Muscle of arm (tissue), 12 donors: ENCODE results near the gene MZF1. TPM values are rescaled to one million over a fixed set of nuclear protein-coding genes. Genes with fewer than 3 reads are reported as not detected.

ENCODE experiments used
- DNase-seq: peaks from one replicate; pipeline ENCODE4 v3.0.0-alpha.2; 2013
- polyA plus RNA-seq, 12 donors: library from polyadenylated mRNA; unstranded; fragments of 120-200 nt; gene quantifications; one replicate each; pipeline ENCODE4 v1.2.1, GENCODE V29; 2013; ENCODE audit not compliant: insufficient read length in 12 of 12

Gene MZF1
- polyA plus RNA-seq, 12 donors, result 9.5 to 38.1 (median 13.8) TPM; not detected in 1

DNA sequence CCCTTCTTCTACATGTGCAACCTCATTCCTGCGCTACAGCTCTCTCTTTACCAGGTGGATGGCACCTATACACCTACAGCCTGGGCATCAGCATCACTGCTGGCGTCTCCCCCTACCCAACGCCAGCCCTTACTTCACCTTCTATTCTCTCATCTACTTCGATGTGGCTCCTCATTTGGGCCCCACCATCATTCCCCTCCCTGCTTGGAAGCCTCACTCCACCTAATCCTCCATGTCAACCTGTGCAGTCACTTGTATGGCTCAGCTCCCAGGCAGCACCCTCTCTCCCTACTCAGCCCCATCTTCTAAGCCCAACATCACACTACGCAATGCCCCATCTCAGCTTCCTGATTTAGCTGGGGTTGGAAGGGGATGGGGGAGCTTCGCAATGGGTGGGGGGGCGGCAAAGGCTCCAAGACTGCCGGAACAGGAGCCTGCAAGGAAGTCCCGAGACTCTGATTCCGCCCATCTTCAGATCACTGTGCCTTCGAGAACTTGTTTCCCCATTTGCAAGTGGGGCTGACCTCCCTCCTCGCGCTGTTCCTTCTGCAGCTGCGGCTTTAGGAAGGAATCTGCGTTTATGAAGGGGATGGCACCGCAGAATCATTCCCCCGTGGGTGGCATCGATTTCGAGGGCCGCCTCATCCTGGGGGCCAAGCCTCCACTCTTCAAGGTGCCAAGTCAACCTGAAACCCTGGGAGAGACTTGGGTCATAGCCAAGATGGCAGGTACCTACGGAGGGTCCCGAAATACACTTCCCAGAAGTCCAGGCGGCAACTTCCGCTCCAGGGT, 913 bp downstream of the MZF1 start:
- DNase-seq, result no peak

DNA sequence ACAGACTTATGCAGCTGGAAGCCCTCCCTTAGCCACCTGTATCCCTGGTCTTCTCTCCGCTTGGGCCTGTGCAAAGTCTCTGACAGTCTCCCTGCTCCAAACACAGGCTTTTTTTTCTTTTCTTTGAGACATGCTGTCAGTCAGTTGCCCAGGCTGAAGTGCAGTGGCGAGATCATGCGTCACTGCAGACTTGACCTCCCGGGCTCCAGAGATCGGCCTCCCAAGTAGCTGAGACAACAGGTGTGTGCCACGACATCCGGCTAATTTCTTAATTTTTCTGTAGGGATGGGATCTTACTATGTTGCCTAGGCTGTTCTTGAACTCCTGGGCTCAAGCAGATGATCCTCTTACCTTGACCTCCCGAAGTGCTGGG, 1.6 kb downstream of the MZF1 start:
- no peak for DNase-seq

DNA sequence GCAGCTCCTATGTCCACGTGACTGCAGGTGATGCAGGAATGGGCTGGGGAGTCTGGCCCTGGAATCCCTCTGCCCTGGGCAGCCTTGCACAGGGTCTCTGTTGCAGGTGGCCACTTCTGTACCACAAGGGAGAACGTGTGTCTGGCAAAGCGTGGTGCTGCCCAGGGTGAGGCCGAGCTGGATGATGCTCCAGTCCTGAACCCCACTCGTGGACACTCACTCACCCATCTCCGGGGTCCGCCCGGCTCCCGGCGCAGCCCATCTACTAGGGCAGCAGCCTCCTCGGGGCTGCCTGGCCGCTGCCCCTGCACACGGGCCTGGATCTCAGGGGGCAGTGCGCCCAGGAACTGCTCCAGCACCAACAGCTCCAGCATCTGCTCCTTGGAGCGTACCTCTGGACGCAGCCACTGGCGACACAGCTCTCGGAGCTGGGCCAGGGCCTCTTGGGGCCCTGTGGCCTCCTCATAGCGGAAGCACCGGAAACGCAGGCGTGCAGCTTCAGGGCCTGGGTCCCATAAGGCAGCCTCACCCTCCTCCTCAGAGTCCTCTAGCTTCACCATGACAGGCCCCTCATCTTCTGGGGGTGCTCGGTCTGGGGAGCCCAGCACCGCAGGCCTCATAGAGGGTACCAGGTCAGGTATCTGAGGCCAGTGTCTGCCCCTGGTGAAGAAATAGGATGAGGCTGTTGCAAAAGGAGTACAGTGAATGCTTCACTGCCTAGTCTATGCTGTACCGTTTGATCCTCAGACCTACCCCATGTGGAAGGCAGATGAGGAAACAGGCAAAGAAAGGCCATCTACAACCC, 2.2 kb downstream of the MZF1 start:
- no peak for DNase-seq

DNA sequence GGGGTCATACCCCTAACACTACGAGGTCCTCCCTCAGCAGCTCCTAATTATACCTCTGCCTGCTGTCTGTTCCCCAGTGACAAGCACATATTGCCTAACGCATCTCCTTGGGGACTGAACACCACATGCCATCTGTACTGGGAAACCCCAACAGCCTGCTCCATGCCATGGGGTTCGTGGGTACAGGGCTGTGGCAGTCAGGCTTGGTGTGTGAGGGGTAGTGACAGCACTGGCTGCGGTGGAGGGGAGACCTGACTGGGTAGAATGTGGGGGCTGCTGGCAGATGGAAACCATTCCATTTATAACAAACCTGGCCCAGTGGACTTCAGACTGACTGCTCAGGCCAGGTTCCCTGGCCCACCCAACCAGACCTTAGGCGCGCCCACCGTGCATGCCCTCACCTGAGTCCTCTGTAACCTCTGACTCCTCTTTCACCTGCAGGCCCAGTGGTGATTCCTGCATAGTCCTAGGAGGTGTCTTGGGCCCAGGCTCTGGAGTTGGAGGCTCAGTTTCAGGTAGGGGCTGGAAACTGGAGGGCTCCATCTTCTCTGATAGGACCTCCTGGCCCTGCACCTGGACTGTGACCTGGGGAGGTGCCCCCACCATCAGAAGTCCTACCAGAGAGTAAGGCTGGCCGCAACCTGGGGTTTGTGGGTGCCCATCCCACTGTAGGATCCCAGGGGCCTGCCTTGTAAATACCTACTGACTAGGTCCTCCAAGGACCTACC, 3.0 kb downstream of the MZF1 start:
- DNase-seq, result no peak

DNA sequence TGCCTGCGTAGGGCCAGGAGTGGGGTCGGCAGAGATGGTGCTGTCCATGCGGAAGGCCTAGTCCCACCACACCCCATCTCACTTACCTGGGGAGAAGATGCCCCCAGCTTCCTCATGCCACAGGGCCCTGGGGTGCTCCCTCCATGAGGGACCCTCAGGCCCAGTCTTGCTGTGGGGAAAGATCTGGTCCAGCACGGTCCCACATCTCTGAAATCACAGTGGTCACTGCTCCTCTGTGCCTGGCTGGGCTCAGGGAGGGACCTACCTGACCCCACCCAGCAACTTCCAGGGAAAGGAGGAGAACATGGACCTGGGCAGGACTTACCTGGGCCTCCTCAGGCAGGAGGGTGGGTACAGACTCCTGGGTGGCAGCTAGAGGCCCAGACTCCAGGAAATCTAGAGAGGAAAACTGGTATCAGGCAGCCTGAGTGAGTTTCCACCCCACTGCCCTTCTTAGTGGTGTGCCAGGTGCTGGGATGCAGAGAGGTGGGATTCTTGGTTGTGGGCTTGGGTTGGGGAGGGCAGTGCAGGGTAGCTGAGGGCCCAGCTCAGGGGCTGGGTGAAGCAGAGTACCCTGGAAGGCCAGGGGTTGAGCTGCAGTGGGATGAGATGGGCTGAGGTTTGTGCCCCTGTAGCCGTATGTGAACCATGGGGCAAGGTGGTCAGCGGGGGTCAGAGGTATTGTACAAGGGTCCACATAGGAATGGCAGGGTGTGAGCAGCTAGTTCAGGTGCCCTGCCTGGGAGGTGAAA, 3.8 kb downstream of the MZF1 start:
- no peak for DNase-seq

DNA sequence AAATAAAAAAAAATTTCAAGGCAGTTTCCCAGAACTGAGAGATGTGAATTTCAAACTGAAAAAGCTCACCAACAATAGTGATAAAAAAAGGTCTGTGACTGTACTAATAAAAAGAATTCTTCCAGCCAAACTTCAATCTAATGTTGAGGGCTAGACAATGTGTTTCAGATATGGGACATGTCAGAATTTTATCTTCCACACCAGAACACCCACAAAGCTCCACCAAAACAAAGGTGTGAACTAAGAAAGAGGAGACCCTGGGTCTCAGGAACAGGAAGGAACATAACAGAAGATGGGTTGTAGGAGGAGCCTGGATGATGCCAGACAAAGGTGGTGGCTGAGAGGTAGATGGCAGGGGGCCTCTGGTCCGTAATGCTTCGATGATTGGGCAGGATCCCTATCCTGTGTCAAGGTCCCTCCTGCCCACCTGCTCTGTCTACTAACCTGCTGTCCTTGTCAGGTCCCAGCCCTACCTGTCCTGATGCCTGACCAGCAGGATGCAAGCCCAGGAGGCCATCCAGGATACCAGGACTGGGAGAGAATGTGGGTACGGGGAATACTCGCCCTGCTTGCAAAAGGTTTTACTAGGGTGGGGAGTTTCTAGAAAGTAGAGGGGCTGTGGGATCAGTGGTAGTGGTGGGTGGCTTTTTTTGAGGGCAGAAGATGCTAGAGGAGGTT, 4.5 kb downstream of the MZF1 start:
- no peak for DNase-seq

DNA sequence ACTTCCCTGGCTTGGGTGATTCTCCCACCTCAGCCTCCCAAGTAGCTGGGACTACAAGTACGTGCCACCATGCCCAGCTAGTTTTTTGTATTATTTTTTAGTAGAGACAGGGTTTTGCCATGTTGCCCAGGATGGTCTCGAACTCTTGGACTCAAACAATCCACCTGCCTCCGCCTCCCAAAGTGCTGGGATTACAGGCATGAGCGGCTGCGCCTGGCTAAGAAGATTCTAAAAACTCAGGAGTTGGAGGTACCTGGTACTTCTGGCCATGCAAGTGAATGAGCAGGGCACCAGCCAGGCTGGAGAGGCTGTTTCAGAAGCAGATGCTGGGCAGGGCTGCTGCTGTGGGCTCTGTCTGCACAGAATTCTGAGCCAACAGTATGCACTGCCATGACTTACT, 6.1 kb downstream of the MZF1 start:
- DNase-seq, result no peak

DNA sequence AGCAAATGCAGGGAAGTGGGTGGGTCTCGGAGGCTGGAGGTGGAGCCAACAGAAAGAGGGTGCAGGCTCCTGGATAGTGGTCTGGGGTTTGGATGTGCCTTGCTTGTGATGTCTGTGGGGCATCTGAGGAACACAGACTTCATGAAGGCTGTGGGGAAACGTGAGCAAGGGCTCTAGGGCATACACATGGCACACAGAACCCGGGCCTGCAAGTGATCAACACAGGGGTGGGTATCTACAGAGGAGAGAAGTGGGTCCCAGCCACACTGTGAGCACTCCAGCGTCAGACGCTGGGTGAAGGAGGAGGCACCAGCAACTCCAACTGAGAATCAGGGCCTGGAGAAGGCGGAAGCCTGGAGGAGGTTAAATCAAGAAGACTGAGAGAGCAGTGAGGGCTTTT, 9.3 kb downstream of the MZF1 start:
- DNase-seq, result no peak

DNA sequence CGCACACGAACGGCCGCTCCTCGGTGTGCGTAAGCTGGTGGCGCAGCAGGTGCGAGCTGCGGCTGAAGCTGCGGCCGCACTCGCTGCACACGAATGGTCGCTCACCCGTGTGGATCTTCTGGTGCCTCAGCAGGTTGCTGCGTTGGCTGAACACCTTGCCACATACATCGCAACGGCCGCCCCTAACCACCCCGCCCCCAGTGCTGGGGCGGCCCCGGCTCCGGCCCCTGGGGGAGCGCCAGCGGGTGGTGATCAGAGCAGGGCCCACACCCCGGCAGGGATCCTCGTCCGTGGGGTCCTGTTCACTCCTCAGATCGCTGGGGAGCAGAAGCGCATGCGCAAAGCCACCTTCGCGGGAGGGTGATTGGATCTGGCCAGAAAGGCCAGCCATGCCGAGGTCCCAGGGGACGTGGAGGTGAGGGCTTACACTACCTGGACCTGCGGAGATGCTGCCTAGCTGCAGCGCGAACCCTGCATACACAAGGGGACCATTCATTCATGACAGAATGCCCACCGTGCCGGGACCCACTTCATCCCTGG, 10.0 kb downstream of the MZF1 start:
- DNase-seq, result no peak

DNA sequence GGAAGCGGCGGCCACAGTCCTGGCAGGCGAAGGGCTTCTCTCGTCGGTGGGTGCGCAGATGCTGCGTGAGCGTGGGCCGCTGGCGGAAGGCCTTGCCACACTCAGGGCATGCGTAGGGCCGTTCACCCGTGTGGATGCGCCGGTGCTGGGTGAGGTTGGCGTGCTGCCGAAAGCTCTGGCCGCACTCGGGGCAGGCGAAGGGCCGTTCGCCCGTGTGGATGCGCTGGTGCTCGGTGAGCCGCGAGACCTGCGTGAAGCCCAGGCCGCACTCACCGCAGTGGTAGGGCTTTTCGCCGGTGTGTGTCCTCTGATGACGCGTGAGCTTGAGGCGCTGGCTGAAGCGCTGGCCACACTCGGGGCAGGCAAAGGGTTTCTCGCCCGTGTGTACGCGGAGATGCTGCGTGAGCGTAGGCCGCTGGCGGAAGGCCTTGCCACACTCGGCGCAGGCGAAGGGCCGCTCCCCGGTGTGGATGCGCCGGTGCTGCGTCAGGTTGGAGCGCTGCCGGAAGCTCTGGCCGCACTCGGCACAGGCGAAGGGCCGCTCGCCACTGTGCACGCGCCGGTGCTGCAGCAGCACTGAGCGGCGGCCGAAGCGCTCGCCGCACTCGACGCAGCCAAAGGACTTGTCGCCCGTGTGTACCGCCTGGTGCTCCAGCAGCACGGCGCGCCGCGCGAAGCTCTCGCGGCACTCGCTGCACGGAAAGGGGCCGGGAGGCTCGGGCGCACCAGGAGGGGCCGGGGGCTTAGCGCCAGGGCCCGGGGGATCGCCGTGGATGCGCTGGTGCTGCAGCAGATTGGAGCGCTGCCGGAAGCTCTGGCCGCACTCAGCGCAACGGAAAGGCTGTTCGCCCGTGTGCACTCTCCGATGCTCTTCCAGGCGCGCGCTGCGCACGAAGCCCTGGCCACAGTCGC, 10.8 kb downstream of the MZF1 start:
- DNase-seq, result no peak

DNA sequence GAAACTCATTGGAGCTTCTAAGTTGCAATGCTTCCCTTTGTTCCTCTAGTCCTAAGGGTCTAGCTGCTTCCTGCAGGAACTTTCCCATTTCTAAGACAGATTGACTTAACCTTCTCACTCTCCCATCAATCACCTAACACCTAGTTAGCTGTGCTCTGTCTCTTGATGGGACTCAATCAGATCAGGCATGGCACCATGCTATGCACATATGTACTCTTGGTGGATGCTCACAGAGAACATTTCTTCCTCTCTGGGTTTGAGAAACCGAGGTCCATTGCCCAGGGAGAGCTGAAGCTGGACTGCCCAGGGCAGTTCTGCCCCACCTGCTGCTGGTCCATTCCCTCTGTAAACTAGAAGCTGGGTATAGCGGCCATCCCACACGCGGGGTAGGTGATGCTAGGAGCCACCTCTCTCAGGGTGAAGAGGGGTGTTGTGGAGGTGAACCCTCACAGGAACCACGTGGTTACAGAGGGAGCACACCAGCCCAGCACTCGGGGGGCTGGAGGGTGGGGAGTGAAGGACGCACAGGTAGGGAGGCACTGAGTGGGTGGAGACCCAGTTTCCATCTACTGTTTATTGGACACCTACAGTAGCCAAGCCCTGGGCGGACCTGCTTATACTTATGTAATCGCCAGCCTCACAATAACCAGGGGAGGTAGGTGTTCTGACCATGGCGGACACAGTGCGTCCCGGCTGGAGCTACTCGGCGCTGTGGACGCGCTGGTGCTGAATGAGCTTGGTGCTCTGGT, 11.6 kb downstream of the MZF1 start:
- no peak for DNase-seq

DNA sequence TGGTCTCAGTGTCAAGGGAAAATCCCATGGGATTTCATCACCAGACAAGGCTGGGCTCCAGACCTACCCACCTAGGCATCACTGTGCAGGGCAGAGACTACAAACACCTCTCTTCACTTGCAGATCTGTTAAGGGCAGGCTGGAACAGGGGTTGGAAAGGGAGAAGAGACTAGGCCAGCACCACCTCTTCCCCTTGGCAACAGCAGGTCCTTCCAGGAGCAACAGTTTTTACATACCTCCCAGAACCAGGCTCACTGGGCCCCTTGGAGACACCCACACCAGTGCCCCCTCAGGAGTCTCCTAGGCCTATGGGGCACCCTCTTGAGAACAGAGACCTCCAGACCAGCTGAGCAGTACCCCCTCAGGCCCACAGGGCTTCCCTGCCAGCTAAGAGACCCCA, 12.2 kb downstream of the MZF1 start:
- no peak for DNase-seq

DNA sequence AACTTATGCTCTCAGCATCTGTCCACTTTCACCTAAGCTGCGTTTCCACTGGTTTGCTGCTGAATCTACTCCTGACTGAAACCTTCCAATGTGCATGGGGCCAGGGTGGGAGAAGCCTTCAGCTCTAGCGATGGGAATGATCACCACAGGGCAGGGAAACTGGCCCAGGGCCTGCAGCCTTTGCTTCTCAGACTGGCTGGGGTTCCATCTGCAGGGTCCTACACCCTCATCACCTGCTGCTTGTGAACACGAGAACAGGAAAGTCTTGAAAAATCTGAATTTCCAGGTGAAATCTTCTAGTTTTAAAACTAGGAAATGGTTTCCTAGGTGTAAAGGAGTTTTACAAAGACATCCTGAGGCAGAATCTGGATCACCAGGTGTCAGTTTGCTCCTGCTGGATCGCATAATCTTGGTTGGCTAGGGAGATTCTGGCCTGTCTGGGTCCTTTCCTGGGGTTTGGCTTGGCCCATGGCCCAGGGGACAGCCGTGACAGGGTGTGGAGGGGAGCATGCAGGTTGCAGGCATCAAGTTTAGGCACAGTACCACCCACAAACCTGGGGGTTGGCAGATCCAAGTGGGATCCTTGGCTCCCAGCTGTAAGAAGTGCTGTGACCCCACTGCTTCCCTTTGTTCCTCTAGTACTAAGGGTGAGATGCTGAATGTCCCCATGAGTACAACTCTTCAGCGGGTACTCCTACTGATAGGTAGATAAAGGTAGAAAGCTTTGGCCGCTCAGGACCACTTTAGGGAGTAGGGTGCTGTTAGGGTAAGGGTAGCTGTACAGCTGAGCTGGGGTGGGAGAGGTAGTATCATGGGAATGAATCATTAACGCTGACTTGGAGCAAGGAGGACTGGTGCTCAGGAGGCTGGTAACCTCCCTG, 12.9 kb downstream of the MZF1 start:
- DNase-seq, result no peak

DNA sequence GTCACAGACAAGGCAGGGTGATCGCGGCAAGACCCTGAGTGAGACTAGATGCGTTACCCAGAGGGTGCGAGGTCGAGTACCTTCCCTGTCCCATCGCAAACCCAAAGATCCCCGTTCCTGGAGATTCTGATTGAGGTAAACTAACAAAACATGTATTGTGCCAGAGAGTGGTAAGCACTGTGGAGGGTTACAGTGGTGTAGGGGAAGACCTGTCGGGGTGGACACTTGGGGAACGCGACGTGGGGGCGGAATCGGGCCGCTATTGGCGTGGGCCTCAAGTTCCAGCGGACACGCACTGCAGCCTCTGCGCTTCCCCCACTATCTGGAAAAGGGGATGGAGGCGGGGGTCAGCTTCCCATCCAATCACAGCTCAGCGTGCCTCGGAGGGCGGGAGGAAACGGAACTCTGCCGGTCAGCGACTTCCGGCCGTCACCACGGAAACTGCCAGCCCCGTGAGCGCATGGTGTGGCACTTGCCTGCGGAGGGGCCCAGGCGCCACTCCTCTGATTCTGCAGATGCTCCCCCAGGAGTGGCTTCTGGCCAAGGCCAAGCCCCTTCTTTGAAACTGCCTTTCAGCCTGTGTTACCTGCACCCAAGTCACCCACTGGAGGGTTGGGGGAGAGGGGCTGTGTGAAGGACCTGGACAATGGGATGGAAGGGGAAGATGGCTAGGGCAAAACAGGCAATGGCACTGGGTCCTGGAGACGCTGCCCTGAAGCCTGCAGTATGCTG, 13.7 kb downstream of the MZF1 start:
- peak; percentile 94 for DNase-seq

DNA sequence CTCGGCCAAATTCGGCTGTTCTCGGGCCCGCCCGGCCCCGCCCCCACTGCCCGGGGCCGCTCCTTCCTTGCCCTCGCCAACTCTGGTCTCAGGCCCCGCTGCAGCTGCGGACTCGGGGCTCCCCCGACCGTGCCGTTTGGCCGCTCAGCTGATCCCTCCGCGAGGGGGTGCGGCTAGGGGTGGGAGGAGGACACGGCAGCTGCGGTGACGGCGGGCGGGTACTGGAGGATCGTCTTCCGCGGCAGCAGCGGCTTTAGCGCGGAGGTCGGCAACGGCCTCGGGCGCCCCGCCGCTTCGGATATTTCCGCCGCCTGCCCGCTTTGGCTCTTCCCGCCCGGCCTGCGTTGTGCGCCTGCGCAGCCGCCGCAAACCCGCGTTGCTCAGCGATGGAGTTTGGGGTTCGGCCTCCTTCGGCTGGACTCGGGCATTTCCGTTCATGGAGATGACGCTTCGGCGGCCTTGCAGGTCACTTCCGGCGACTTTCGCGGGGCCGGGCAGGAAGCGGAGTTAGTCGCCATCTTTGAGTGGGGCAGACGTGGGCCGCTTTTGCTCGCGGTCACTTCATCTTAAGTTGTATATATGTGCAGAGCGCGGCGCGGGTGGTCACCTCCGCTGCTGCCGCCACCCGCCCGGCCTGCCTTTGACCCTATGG, 14.4 kb downstream of the MZF1 start:
- DNase-seq, result peak; percentile 99

DNA sequence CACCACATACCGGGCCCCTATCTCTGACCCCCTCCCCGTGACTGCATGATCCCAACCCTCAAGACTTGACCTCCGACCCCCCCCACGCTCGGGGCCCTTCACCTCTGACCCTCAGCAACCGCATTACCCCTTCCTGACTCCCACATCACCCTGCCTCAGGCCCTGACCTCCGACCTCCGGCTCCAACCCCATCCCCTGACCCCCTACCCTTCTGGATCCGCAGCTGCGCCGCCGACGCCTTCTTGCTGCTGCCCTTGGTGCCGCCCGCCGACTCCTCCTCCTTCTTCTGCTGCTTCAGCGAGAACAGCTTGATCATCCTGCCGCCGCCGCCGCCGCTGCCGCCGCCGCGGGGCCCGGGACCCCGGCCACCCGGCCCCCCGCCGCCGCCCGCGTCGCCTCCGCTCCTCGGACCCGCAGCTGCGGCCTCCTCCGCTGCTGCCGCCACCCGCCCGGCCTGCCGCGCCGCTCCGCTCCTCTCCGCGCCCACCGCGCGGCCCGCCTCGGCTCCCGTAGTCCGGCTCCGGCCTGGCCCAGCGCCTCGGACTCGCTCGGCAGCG, 15.0 kb downstream of the MZF1 start, which contains the start of gene UBE2M:
Gene UBE2M (minus strand): TSS at position 546 of the 557 bp plus-strand sequence. CDS start 230 bp downstream, at position 316.
- DNase-seq, result no peak
